ENCODE results near the gene SEC14L6.
A peak's percentile ranks its signal among the peaks of the same experiment; 100 is the strongest.
"Not testable (repeated sequence)": the region's sequence is repeated elsewhere in the genome, so short reads cannot be mapped to it uniquely, and the experiment has no call there.

Gene SEC14L6

GRCh38 chr22:30566125-30566524 is 19.6 kb upstream of the SEC14L6 start:
- DNase-seq (ENCODE audit: low read depth): no peak

GRCh38 chr22:30565341-30565740 is 18.8 kb upstream of the SEC14L6 start:
- peak; percentile 5 for DNase-seq (ENCODE audit: low read depth)

- DNase-seq (ENCODE audit: low read depth): no peak
Measured at GRCh38 chr22:30564761-30565119, 18.2 kb upstream of the SEC14L6 start.

- DNase-seq (ENCODE audit: low read depth): no peak
Measured at GRCh38 chr22:30564045-30564760, 17.7 kb upstream of the SEC14L6 start.

GRCh38 chr22:30562366-30562765 is 15.8 kb upstream of the SEC14L6 start:
- no peak for DNase-seq (ENCODE audit: low read depth)

GRCh38 chr22:30561402-30562189 is 15.1 kb upstream of the SEC14L6 start:
- DNase-seq (ENCODE audit: low read depth): no peak

GRCh38 chr22:30560643-30561202 is 14.2 kb upstream of the SEC14L6 start:
- DNase-seq (ENCODE audit: low read depth): not testable (repeated sequence)

- DNase-seq (ENCODE audit: low read depth): no peak
Measured at GRCh38 chr22:30559889-30560288, 13.3 kb upstream of the SEC14L6 start.

- DNase-seq (ENCODE audit: low read depth): no peak
Measured at GRCh38 chr22:30557243-30557642, 10.7 kb upstream of the SEC14L6 start.

GRCh38 chr22:30556388-30556787 is 9.8 kb upstream of the SEC14L6 start:
- no peak for DNase-seq (ENCODE audit: low read depth)

GRCh38 chr22:30555282-30556210 is 9.0 kb upstream of the SEC14L6 start:
- DNase-seq (ENCODE audit: low read depth): no peak

GRCh38 chr22:30553971-30554370 is 7.4 kb upstream of the SEC14L6 start:
- DNase-seq (ENCODE audit: low read depth): no peak

- DNase-seq (ENCODE audit: low read depth): no peak
Measured at GRCh38 chr22:30552719-30553118, 6.2 kb upstream of the SEC14L6 start.

- DNase-seq (ENCODE audit: low read depth): not testable (repeated sequence)
Measured at GRCh38 chr22:30551813-30552212, 5.3 kb upstream of the SEC14L6 start.

GRCh38 chr22:30547188-30547587 is 647 bp upstream of the SEC14L6 start:
- no peak for DNase-seq (ENCODE audit: low read depth)

- DNase-seq (ENCODE audit: low read depth): no peak
Measured at GRCh38 chr22:30542811-30543188, 3.7 kb downstream of the SEC14L6 start.

GRCh38 chr22:30541961-30542810 is 4.4 kb downstream of the SEC14L6 start:
- no peak for DNase-seq (ENCODE audit: low read depth)

- DNase-seq (ENCODE audit: low read depth): not testable (repeated sequence)
Measured at GRCh38 chr22:30541511-30541910, 5.0 kb downstream of the SEC14L6 start.

GRCh38 chr22:30539368-30539767 is 7.2 kb downstream of the SEC14L6 start:
- no peak for DNase-seq (ENCODE audit: low read depth)

GRCh38 chr22:30538280-30538679 is 8.3 kb downstream of the SEC14L6 start:
- no peak for DNase-seq (ENCODE audit: low read depth)

- no peak for DNase-seq (ENCODE audit: low read depth)
Measured at GRCh38 chr22:30537083-30537731, 9.3 kb downstream of the SEC14L6 start.
